BE2C (cell line): ENCODE measurements around the gene AUNIP.

ENCODE experiments used
- DNase-seq: peaks from one replicate; pipeline ENCODE4 v3.0.0-alpha.2; 2020
- H3K27me3 ChIP-seq: fragments of 250-450 bp; sonication (Bioruptor Pico); 2 replicates; pipeline ENCODE4 v1.5.1; 2020; ENCODE audit warnings: mild to moderate bottlenecking
- H3K36me3 ChIP-seq: fragments of 250-450 bp; sonication (Bioruptor Pico); 2 replicates; pipeline ENCODE4 v1.5.1; 2020; ENCODE audit warnings: mild to moderate bottlenecking
- H3K4me1 ChIP-seq: fragments of 250-450 bp; sonication (Bioruptor Pico); 2 replicates; pipeline ENCODE4 v1.5.1; 2020
- H3K4me3 ChIP-seq: 2 replicates; pipeline ENCODE4 v1.5.1; 2011; ENCODE audit warnings: low read depth, low read length
- H3K9me3 ChIP-seq: fragments of 250-450 bp; sonication (Bioruptor Pico); 2 replicates; pipeline ENCODE4 v1.5.1; 2020
- TF ChIP-seq, protein P1 (sequence below): IDR thresholded peaks from 2 replicates; pipeline ENCODE4 v1.5.1; 2012; ENCODE audit warnings: mild to moderate bottlenecking, low read depth, low read length

AUNIP gene

DNA sequence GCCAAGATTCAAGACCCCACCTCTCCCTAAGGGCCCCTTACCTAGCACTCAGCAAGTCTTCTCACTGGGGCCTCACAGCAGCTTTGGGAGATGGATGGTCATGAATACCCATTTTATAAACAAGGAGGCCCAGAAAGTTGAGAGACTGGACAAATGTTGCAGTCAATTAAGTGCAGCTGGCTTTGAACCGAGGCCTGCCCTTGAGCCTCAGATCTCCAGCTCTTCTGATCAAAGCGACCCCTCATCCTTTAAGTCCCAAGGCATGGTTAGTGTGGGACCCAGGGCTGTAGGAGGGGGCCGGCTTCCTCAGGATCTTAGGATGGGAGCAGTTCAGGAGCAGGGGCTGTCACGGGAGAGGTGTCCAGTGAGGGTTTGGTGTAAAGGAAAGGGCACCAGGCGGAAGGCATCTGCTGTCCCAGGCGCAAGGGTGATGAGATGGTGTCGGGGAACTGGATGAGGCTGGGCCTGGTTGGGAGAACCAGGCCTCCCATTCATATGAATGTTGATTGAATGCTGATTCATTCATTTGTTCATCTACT is 44.6 kb downstream of the AUNIP start:
- H3K36me3 ChIP-seq = no peaks in the 10 kb centered on the region
- H3K4me3 ChIP-seq = no peak overlapping the region
- TF ChIP-seq, protein P1, sequence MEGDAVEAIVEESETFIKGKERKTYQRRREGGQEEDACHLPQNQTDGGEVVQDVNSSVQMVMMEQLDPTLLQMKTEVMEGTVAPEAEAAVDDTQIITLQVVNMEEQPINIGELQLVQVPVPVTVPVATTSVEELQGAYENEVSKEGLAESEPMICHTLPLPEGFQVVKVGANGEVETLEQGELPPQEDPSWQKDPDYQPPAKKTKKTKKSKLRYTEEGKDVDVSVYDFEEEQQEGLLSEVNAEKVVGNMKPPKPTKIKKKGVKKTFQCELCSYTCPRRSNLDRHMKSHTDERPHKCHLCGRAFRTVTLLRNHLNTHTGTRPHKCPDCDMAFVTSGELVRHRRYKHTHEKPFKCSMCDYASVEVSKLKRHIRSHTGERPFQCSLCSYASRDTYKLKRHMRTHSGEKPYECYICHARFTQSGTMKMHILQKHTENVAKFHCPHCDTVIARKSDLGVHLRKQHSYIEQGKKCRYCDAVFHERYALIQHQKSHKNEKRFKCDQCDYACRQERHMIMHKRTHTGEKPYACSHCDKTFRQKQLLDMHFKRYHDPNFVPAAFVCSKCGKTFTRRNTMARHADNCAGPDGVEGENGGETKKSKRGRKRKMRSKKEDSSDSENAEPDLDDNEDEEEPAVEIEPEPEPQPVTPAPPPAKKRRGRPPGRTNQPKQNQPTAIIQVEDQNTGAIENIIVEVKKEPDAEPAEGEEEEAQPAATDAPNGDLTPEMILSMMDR = no peak
- H3K4me1 ChIP-seq = peaks cover 3% of the 10 kb centered on the region
- H3K9me3 ChIP-seq = no peaks in the 10 kb centered on the region
- no peak for DNase-seq
- no peaks in the 10 kb centered on the region for H3K27me3 ChIP-seq

DNA sequence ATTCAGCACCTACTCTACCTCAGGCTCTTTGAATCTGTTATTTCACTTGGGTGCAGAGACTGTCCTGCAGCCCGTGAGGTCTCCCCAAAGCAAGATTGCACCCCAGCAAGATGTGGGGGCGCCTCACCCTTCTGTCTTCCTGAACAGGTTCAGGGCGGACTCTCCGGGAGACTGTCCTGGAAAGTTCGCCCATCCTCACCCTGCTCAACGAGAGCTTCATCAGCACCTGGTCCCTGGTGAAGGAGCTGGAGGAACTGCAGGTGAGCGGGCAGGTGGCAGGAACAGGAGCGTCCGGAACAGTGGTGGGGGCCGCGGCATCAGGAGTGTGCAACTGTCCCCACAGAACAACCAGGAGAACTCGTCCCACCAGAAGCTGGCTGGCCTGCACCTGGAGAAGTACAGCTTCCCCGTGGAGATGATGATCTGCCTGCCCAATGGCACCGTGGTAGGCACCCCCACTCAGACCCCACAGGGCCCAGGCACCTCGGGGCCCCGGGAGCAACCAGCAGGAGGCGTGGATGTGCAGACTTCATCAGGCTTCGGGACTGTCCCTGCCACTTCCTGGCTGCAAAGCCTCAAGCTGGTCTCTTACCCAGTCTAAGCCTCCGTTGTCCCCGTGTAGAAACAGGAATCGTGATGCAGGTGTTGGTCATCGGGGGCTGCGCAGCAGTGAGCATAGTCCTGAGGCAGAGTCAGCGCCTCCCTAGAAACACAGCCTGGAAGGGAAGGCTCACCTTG is 45.4 kb downstream of the AUNIP start:
- H3K27me3 ChIP-seq = no peaks in the 10 kb centered on the region
- H3K9me3 ChIP-seq = no peaks in the 10 kb centered on the region
- peaks cover 3% of the 10 kb centered on the region for H3K4me1 ChIP-seq
- no peaks in the 10 kb centered on the region for H3K36me3 ChIP-seq
- TF ChIP-seq, protein P1 = no peak
- DNase-seq = no peak
- no peak overlapping the region for H3K4me3 ChIP-seq

DNA sequence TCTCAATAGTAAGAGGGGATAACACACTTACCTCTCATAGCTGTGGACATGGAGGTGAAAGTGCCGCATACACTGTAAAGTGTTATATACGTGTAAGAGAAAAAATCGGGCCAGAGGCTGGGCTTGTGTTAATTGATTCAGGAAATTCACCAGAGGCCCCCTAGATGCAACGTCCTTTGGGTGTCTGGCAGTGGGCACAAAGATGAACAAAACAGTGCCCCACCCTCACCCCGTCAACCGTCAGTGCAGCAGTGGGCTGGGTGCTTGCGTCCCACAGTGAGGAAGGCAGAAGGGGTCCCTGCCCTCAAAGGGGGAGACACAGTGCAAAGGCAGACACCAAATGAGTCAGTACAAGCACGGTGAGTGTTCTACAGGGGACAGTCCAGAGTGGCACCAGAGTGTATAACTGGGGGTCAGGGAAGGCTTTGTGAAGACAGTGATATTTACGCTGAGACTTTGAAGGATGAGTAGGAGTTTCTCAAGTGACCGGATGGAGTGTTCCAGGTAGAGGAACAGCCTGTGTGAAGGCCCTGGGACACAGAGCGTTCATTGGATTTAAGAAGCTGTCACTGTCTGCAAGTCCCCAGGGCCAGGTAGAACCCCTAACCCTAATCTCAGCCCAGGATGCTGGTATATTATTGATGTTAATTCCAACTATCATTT is 46.1 kb downstream of the AUNIP start:
- Histone ChIP-seq H3K36me3 (no peaks in the 10 kb centered on the region), H3K9me3 (no peaks in the 10 kb centered on the region), H3K4me1 (no peaks in the 10 kb centered on the region), H3K4me3 (no peak overlapping the region), H3K27me3 (no peaks in the 10 kb centered on the region)
- TF ChIP-seq, protein P1 = no peak
- DNase-seq = no peak

DNA sequence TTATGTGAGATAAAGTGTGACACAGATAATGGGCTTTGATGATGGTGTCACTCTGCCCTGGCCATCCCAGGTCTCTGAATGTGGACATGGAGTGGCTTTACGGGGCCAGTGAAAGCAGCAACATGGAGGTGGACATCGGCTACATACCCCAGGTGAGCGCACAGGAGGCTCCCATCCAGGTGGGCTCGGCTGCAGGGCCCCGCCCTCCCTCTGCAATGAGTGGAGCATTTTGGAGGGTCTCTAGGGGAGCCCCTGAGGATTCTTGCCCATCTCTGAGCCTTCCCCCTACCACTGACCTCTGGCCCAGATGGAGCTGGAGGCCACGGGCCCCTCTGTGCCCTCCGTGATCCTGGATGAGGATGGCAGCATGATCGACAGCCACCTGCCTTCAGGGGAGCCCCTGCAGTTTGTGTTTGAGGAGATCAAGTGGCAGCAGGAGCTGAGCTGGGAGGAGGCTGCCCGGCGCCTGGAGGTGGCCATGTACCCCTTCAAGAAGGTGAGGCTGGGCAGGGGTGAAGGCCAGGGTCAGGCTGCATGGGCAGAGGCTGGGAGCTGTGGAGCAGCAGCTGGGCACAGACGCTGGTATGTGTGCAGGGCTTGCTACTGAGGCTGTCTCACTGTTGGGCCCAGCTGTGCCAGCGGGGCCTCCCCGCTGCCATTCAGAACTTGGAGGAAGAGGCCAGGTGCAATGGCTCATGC is 47.7 kb downstream of the AUNIP start:
- DNase-seq = no peak
- Histone ChIP-seq H3K9me3 (no peaks in the 10 kb centered on the region), H3K27me3 (no peaks in the 10 kb centered on the region), H3K4me1 (no peaks in the 10 kb centered on the region), H3K4me3 (no peak overlapping the region), H3K36me3 (no peaks in the 10 kb centered on the region)
- TF ChIP-seq, protein P1 = no peak

DNA sequence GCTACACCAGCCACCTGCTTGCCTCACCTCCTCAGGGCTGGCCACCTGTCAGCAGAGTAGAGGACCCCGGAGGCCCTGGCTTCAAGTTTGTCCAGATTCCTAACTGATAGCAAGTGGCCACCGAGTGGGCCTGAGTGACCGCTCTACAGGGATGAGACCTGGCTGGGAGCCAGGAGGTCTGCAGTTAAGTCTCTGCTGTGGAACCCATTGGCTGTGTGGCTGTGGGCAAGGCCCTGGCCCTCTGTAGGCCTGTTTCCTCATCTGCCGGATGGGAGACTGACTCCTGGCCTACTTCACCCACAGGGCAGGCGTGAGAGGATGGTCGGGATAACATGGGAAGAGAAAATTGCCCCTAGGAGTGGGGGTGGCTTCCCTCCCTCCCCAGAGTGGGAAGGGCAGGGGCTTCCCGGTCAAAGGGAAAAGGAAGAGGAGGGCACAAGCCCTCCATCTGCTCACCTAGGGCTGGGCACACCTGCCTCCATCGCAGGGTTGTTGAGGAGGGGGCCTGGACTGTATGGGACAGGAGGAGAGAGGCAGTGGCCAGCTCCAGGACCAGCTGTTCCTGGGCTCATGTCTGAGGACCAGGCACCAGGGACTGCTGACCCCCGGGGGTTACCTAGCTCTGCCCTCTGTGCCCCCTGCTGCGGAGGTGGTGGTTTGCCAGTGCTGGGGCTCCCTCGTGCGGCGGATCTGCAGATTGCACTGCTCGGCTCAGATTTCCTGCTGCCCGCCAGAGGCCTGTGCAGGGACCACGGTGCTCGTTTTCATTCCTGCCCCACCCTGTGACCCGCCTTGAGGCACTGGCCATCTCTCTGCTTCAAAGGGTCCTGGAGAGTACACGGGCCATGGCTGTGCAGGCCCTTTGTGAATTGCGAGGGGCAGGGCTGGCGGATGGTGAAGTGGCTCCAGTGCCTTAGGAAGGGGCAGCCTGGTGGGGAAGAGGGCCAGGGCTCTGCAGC is 48.6 kb downstream of the AUNIP start:
- Histone ChIP-seq H3K4me1 (no peaks in the 10 kb centered on the region), H3K9me3 (no peaks in the 10 kb centered on the region), H3K36me3 (no peaks in the 10 kb centered on the region), H3K27me3 (no peaks in the 10 kb centered on the region), H3K4me3 (no peak overlapping the region)
- TF ChIP-seq, protein P1 = peak; percentile 70
- DNase-seq = peak; percentile 66
